ENCODE results near the gene TMX2.

- TF ChIP-seq POLR2AphosphoS5 (IDR thresholded peaks at IDR 0.05; ENCODE audit: low read depth, low read length), result no peak
- TF ChIP-seq TAF1 (IDR thresholded peaks at IDR 0.05; ENCODE audit: borderline replicate concordance, low read depth, low read length), result no peak
- TF ChIP-seq POLR2A (IDR thresholded peaks at IDR 0.05; ENCODE audit: low read depth, low read length), result no peak
Measured at GRCh38 chr11:57713835-57714234, 1.4 kb downstream of the TMX2 start.

All from GM12892 (cell line).